Dendritic cell treated with granulocyte-macrophage colony-stimulating factor and Interleukin-4, amounts not matched to agents 40 ng/mL and 50 ng/mL, for 4 days (primary cell): ENCODE measurements around the gene RELB.

Experiments used
- H3K27ac Mint-ChIP-seq: one replicate; pipeline ENCODE4 v1.8.0; 2022; ENCODE audit warnings: mild to moderate bottlenecking, mixed read lengths
- H3K27me3 Mint-ChIP-seq: one replicate; pipeline ENCODE4 v1.8.0; 2022; ENCODE audit warnings: mild to moderate bottlenecking, mixed read lengths
- H3K36me3 Mint-ChIP-seq: one replicate; pipeline ENCODE4 v1.8.0; 2022; ENCODE audit warnings: low read depth, mixed read lengths
- H3K4me1 Mint-ChIP-seq: one replicate; pipeline ENCODE4 v1.8.0; 2022; ENCODE audit warnings: low read depth, mixed read lengths
- H3K4me3 Mint-ChIP-seq: one replicate; pipeline ENCODE4 v1.8.0; 2022; ENCODE audit warnings: mild to moderate bottlenecking, moderate library complexity, mixed read lengths
- H3K9me3 Mint-ChIP-seq: one replicate; pipeline ENCODE4 v1.8.0; 2022; ENCODE audit warnings: mixed read lengths
- intact Hi-C: fragments of 100-400 bp; cut with micrococcal nuclease; formaldehyde crosslinking; loops from one replicate; pipeline ENCODE4 v1.15.0; 2022

RELB gene

GRCh38 chr19:45021971-45022370, 20.7 kb downstream of the RELB start:
- Mint-ChIP-seq H3K27me3 (no peaks in the 10 kb centered on the region), H3K4me3 (no peak overlapping the region), H3K36me3 (peaks cover 91% of the 10 kb centered on the region), H3K9me3 (no peaks in the 10 kb centered on the region), H3K4me1 (no peaks in the 10 kb centered on the region), H3K27ac (no peak overlapping the region)
- intact Hi-C loops = no loop called here

- Mint-ChIP-seq H3K27me3 (no peaks in the 10 kb centered on the region), H3K27ac (no peak overlapping the region), H3K4me1 (no peaks in the 10 kb centered on the region), H3K36me3 (peaks cover 92% of the 10 kb centered on the region), H3K9me3 (no peaks in the 10 kb centered on the region), H3K4me3 (no peak overlapping the region)
- intact Hi-C loops = no loop called here
Observed at GRCh38 chr19:45023048-45023447, 21.8 kb downstream of the RELB start.

- peaks cover 96% of the 10 kb centered on the region for H3K36me3 Mint-ChIP-seq
- no peak overlapping the region for H3K27ac Mint-ChIP-seq
- H3K4me1 Mint-ChIP-seq = no peaks in the 10 kb centered on the region
- no peaks in the 10 kb centered on the region for H3K9me3 Mint-ChIP-seq
- H3K4me3 Mint-ChIP-seq = no peak overlapping the region
- intact Hi-C loops = no loop called here
- no peaks in the 10 kb centered on the region for H3K27me3 Mint-ChIP-seq
Observed at GRCh38 chr19:45025264-45025663, 24.0 kb downstream of the RELB start.

GRCh38 chr19:45027371-45027770, 26.1 kb downstream of the RELB start:
- no peaks in the 10 kb centered on the region for H3K4me1 Mint-ChIP-seq
- H3K36me3 Mint-ChIP-seq = peaks cover 96% of the 10 kb centered on the region
- H3K27ac Mint-ChIP-seq = no peak overlapping the region
- no peaks in the 10 kb centered on the region for H3K27me3 Mint-ChIP-seq
- no peaks in the 10 kb centered on the region for H3K9me3 Mint-ChIP-seq
- no peak overlapping the region for H3K4me3 Mint-ChIP-seq
- intact Hi-C loops = no loop called here

- intact Hi-C loops = no loop called here
- Mint-ChIP-seq H3K4me3 (no peak overlapping the region), H3K4me1 (no peaks in the 10 kb centered on the region), H3K9me3 (no peaks in the 10 kb centered on the region), H3K27ac (no peak overlapping the region), H3K27me3 (no peaks in the 10 kb centered on the region), H3K36me3 (peaks cover 100% of the 10 kb centered on the region)
Observed at GRCh38 chr19:45030825-45031224, 29.6 kb downstream of the RELB start.

- H3K9me3 Mint-ChIP-seq = no peaks in the 10 kb centered on the region
- no peak overlapping the region for H3K4me3 Mint-ChIP-seq
- peaks cover 100% of the 10 kb centered on the region for H3K36me3 Mint-ChIP-seq
- no peak overlapping the region for H3K27ac Mint-ChIP-seq
- intact Hi-C loops = no loop called here
- peaks cover 2% of the 10 kb centered on the region for H3K4me1 Mint-ChIP-seq
- no peaks in the 10 kb centered on the region for H3K27me3 Mint-ChIP-seq
Observed at GRCh38 chr19:45032421-45032820, 31.2 kb downstream of the RELB start.

GRCh38 chr19:45035755-45036154, 34.5 kb downstream of the RELB start:
- Mint-ChIP-seq H3K4me3 (no peak overlapping the region), H3K27ac (peak overlapping the region; percentile 33), H3K36me3 (peaks cover 94% of the 10 kb centered on the region), H3K9me3 (no peaks in the 10 kb centered on the region), H3K27me3 (no peaks in the 10 kb centered on the region), H3K4me1 (peaks cover 25% of the 10 kb centered on the region)
- intact Hi-C loops = no loop called here

GRCh38 chr19:45037393-45038169, 36.3 kb downstream of the RELB start:
- H3K27ac Mint-ChIP-seq = peak overlapping the region; percentile 95
- peaks cover 94% of the 10 kb centered on the region for H3K36me3 Mint-ChIP-seq
- H3K9me3 Mint-ChIP-seq = no peaks in the 10 kb centered on the region
- H3K4me1 Mint-ChIP-seq = peaks cover 42% of the 10 kb centered on the region
- H3K27me3 Mint-ChIP-seq = no peaks in the 10 kb centered on the region
- intact Hi-C loops = no loop called here
- no peak overlapping the region for H3K4me3 Mint-ChIP-seq

GRCh38 chr19:45038931-45039893, 37.9 kb downstream of the RELB start, which contains the start of gene CLASRP:
Gene CLASRP, plus strand, starts transcription at chr19:45039045. Its CDS starts 1,168 bp downstream, at chr19:45040213.
- Mint-ChIP-seq H3K4me1 (peaks cover 42% of the 10 kb centered on the region), H3K4me3 (peak within 1 kb of the TSS; percentile 81), H3K27me3 (no peaks in the 10 kb centered on the region), H3K27ac (peak within 1 kb of the TSS; percentile 95), H3K9me3 (no peaks in the 10 kb centered on the region), H3K36me3 (peaks cover 94% of the 10 kb centered on the region)
- intact Hi-C loops = no loop called here

- H3K4me1 Mint-ChIP-seq = peaks cover 47% of the 10 kb centered on the region
- peaks cover 94% of the 10 kb centered on the region for H3K36me3 Mint-ChIP-seq
- intact Hi-C loops = loop anchor here (5.0 kb wide), 1 partner anchor 37 kb away; the partner anchor contains the start of genes GEMIN7 and ZNF296
- no peaks in the 10 kb centered on the region for H3K27me3 Mint-ChIP-seq
- H3K27ac Mint-ChIP-seq = peak overlapping the region; percentile 95
- no peaks in the 10 kb centered on the region for H3K9me3 Mint-ChIP-seq
- H3K4me3 Mint-ChIP-seq = peak overlapping the region; percentile 81
Observed at GRCh38 chr19:45040059-45040771, 39.0 kb downstream of the RELB start.

- H3K4me1 Mint-ChIP-seq = peaks cover 57% of the 10 kb centered on the region
- peak overlapping the region; percentile 95 for H3K27ac Mint-ChIP-seq
- peaks cover 94% of the 10 kb centered on the region for H3K36me3 Mint-ChIP-seq
- H3K9me3 Mint-ChIP-seq = no peaks in the 10 kb centered on the region
- H3K27me3 Mint-ChIP-seq = no peaks in the 10 kb centered on the region
- intact Hi-C loops = loop anchor here (5.0 kb wide), 1 partner anchor 36 kb away; the partner anchor contains the start of genes GEMIN7 and ZNF296
- H3K4me3 Mint-ChIP-seq = peak overlapping the region; percentile 81
Observed at GRCh38 chr19:45041125-45041524, 39.9 kb downstream of the RELB start.

GRCh38 chr19:45045671-45046353, 44.5 kb downstream of the RELB start:
- Mint-ChIP-seq H3K36me3 (peaks cover 87% of the 10 kb centered on the region), H3K9me3 (no peaks in the 10 kb centered on the region), H3K4me3 (no peak overlapping the region), H3K27ac (peak overlapping the region; percentile 77), H3K4me1 (peaks cover 61% of the 10 kb centered on the region), H3K27me3 (no peaks in the 10 kb centered on the region)
- intact Hi-C loops = no loop called here

- Mint-ChIP-seq H3K27ac (peak overlapping the region; percentile 77), H3K4me1 (peaks cover 55% of the 10 kb centered on the region), H3K4me3 (no peak overlapping the region), H3K27me3 (no peaks in the 10 kb centered on the region), H3K36me3 (peaks cover 87% of the 10 kb centered on the region), H3K9me3 (no peaks in the 10 kb centered on the region)
- intact Hi-C loops = no loop called here
Observed at GRCh38 chr19:45046355-45046754, 45.1 kb downstream of the RELB start.
